Inferior parietal cortex (tissue), 1 donor: ENCODE results near the gene ZFP57.

Experiments used
- DNase-seq: peaks from one replicate; pipeline ENCODE4 v3.0.0-alpha.2; 2016; ENCODE audit errors: extremely low spot score

Gene ZFP57

DNA sequence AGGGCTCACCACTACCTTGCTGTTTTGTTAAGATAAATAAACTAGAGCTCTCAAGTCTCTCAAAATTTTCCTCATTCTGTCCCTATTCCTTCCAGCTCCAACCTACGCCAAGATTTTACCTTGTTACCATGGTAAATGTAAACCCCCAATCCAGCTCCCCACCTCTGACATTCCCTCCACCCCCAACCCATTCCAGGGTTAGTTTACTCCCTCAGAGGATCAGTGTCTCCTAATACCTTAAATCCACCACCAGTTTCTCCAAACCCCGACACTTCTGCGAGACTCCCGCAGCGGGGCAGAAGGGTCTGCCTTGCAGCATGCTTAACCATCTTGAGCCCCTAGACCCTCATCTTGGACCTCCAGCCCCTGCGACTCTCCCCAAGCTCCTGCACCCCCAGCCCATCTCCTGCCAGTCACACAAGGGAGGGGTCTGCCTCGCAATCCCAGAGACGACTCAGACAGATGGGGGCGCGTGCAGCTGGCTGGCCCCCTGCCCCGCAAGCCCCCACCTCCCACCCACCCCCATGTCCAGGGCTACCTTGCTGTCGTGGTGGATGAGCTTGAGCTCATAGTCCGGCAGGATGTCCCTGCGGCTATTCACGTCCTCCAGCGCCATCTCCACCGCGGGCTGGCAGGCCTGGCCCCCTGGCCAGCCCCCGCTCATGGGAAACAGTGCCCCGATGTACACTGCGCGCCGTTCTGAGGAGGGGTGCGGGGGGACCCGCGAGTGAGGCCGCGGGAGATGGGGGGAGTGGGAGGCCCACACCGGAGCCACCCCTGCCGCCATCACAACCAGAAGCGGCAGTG is 53.8 kb downstream of the ZFP57 start:
- no peak for DNase-seq

DNA sequence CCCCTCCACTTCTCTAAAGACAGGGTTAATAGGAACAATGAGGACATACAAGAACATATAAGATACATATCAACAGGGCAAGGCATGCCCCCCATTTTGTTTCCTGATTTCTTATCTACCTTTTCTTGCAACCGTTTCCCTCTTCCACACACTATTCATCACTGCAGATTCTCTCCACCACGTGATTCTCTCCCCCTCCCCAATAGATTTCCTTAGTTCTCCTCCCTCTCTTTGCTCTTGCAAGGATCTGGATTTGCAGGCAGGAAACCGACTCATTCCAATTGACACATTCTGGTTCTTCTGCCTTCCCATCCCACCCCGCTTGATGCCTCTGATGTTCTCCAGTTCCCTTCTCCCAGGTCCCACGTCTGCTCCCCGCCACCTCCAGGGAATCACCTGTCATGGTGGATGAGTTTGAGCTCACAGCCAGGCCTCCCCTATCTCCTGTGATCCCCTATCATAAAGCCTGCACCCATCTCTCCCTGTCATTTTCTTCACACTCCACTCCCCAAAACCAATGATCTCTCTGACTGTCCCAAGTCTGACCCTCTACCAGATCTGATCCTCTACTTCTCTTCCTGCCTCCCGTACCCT is 55.5 kb downstream of the ZFP57 start:
- no peak for DNase-seq

DNA sequence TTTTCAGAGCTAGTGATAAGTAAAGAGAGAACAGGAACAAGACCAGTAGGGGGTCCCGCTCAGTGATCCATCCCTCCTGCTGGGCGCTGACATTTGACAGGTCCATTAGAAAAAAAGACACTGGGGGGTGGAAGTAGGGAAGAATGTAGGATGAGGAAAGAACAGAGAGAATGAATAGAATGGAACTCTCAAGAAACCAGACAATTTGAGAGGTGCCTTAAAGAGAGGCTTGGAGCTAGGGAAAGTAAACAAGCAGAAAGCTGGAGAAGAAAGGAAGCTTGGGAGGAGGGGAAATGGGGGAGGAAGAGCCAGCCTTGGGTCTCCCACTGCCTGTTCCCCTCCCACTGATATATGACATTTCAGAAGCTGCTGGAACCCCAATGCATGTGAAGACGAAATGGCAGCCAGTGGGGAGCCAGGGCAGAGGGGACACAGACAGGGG is 56.4 kb downstream of the ZFP57 start:
- no peak for DNase-seq
